GM18508 (cell line): ENCODE data around the gene CCL18.
"Not testable (repeated sequence)": the region's sequence is repeated elsewhere in the genome, so short reads cannot be mapped to it uniquely, and the experiment has no call there.

Experiments
- ATAC-seq: cut with Tn5 transposase; IDR thresholded peaks from one replicate; pipeline ENCODE4 v1.9.1; 2021; ENCODE audit warnings: moderate number of reproducible peaks; ENCODE audit not compliant: insufficient read depth, unreplicated experiment

CCL18 gene, protein sequence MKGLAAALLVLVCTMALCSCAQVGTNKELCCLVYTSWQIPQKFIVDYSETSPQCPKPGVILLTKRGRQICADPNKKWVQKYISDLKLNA

GRCh38 chr17:36063786-36064541 lies at the start of gene CCL18:
Gene CCL18 (plus strand): TSS chr17:36064272. CDS start chr17:36064343, 71 bp downstream.
- no peak for ATAC-seq

GRCh38 chr17:36014946-36015345 lies 49.1 kb upstream of the CCL18 start:
- ATAC-seq, result no peak

DNA sequence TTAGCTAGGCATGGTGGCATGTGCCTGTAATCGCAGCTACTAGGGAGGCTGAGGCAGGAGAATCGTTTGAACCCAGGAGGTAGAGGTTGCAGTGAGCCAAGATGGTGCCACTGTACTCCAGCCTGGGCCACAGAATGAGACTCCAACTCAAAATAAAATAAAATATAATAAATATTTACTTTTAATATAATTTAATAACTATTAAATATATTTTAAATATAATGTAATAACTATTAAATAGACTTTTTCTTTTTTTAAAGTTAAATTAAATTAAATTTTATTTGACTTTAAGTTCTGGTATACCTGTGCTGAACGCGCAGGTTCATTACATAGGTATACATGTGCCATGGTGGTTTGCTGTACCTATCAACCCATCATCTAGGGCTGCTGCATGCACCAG lies 48.2 kb upstream of the CCL18 start:
- not testable (repeated sequence) for ATAC-seq

GRCh38 chr17:36016555-36016954 lies 47.5 kb upstream of the CCL18 start:
- ATAC-seq, result no peak

GRCh38 chr17:36017799-36018198 lies 46.3 kb upstream of the CCL18 start, which contains the start of gene CCL23:
Gene CCL23 (minus strand): TSS chr17:36017972. CDS start chr17:36017897, 75 bp downstream.
- no peak for ATAC-seq

DNA sequence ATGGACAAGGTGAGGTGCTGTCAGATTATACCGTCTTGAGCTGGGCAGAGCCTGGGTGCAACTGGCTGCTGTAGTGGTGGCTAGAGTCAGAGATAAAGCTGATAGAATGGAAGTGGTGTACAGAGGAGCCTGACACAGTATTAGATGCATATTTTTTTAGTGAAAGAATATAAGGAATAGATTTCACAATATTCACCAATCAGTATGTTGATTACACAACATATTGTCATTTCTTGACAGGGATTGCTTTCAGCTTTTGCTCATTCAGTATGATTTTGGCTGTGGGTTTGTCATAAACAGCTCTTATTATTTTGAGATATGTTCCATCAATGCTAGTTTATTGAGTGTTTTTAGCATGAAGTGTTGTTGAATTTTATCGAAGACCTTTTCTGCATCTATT lies 44.6 kb upstream of the CCL18 start:
- ATAC-seq, result no peak

- no peak for ATAC-seq
These were observed 39.8 kb upstream of the CCL18 start for GRCh38 chr17:36024106-36024869.

DNA sequence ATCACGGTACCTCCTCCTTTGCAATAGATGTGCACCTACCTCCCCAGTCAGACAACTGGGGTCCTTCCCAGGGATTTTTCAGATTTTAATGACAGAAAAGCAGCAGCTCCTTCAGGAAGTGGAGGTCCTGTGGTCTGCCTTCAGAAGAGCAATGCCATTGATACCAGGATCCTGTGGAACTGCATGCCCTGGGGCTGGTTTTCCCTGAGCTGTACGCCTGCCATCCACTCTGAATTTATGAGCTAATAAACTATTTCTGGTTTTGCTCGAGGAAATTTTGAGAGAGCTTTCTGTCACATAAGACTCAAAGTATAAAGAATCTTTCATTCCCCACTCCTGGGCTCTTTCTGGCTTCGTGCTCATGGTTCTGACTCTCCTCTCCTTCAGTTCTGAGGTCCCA lies 36.3 kb upstream of the CCL18 start:
- ATAC-seq, result no peak

DNA sequence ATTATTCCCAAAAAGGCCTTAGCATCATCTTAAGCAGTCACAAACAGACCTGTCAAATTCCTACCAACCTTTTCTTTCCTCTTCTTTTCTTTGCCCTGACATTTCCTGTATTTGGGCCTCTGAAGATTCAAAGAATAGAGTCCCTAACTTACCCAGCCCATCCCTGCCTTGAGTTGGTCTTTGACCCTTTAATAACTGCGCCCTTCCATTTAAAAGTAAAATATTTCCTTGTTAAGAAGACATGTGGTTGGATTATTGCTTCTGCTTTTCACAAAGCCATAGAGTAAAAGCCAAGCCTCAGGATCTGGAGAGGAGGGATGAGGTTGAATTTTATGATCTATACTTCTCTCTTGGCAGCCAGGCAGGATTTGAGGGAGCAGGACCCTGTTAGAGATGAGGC lies 33.1 kb upstream of the CCL18 start:
- no peak for ATAC-seq

DNA sequence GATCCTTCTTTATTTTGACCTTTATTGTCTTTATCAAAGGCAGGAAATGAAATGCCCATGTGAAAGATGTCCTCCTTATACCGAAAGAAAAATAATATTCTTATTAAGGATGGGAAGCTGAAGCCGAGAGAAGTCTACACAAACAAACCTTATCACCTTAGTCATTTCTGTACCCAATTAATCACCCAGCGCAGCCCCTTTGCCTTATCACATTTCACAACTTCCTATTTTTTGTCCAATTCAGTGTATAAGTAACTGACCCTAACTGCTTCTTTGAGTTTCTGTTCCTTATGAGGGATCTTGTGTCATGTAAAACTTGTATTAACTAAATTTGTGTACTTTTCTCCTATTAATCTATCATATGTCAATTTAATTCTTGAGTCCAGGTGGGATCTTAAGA lies 29.9 kb upstream of the CCL18 start:
- no peak for ATAC-seq

GRCh38 chr17:36036235-36036634 lies 27.8 kb upstream of the CCL18 start:
- no peak for ATAC-seq

- no peak for ATAC-seq
These were observed 16.0 kb upstream of the CCL18 start for GRCh38 chr17:36048066-36048465.

DNA sequence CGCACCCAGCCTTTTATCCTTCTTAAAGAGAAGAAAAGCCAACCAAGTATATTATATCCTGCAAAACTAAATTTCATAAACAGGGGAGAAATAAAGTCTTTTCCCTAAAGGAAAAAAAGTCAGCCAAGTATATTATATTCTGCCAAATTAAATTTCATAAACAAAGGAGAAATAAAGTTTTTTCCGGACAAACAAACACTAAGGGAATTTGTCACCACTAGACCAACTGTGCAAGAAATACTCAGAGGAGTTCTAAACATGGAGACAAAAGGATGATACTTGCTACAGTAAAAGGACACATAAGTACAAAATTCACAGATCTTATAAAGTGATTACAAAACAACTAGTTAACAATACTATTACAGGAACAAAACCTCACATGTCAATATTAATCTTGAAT lies 14.4 kb upstream of the CCL18 start:
- no peak for ATAC-seq

DNA sequence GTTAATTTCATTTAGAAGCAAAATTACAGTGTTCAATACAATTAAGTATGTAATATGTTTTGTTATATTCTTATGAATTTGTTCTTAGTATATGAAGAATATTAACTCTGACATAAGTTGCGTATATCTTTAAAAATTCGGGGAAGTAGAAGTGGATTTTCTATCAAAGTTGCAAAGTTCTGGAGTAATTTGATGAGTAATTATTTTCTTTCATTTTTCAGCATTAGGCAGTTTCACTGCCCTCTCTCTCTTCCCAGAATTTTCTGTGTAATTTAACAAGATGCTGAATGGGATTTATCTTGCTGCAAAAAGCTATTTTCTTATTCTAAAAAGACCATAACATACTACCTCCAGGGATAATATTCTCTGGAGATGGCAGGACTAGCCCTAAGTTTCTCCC lies 8.9 kb upstream of the CCL18 start:
- ATAC-seq, result no peak

DNA sequence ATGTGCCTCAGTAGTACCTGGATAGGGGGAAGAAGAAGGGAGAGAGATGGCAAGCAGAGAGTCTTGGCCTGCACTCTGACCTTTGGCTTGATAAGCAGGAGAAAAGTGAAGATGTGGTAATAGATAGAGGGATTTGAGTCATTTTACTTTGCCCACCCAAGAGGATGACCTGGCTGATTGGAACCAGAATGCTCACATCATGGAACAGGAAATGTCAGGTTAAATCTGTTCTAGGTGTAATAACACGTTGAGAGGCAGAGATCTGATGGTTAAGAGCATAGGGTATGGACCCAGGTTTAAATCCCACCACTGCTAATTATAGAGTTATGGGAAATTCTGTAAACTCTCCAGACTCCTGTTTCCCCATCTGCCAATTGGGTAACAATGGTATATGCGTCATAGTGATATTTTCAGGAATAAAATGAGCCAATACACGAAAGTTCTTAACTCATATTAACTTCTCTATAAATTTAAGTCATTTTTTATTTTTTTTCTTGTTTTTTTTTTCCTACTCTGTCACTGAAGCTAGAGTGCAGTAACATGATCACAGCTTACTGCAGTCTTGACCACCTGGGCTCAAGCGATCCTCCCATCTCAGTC lies 8.1 kb upstream of the CCL18 start:
- ATAC-seq, result no peak

DNA sequence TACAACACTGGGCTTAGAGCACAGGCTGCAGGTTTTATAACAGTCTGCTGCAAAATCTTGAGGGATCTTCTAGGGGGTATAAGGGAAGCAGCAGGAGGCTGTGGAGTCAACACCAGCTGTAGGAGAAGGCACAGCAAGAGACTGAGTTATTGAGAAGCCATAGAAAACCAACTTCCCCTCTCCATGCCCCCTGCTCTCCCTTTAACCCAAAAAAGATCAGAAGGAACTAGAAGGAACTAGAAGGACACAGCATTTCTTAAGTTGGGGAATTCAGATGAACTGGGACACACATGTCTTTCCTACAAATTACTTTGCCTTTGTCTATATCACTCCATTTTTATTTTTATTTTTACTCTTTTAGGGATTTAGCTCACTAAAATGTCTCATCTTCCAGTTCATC lies 6.2 kb upstream of the CCL18 start:
- ATAC-seq, result no peak

GRCh38 chr17:36059406-36059805 lies 4.7 kb upstream of the CCL18 start:
- no peak for ATAC-seq

DNA sequence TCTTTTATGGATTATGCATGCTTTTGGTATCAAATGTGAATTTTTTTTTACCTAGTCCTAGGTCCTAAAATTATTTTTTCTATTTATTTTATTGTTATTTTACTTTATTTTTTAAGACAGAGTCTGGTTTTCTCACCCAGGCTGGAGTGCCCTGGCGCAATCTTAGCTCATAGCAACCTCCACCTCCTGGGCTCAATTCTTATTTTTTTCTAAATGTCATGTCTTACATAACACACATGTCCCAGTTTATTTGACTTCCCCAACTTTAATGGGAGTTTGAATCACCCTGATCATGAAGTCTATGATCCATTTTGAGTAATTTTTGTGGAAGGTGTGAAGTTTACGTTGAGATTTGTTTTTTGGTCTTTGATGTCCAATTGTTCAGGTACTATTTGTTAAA lies 3.3 kb upstream of the CCL18 start:
- no peak for ATAC-seq

GRCh38 chr17:36066365-36066985 lies 2.4 kb downstream of the CCL18 start:
- no peak for ATAC-seq

DNA sequence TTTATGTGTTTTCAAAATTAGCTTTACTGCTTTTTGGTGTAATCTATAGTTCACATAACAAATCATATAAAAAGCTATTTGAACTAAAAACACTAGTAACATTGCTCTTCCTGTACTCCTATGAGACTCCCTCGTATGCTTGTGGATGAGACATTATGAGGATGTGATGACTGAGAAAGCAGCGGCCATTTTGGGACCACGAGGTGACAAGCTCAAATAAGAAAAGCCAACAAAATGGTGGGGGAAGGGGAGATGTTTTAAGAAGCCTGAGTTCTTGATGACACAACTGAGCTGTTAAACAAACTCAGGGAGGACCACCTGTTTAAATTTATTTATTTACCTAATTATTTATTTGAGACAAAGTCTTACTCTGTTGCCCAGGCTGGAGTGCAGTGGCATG lies 4.5 kb downstream of the CCL18 start:
- no peak for ATAC-seq

DNA sequence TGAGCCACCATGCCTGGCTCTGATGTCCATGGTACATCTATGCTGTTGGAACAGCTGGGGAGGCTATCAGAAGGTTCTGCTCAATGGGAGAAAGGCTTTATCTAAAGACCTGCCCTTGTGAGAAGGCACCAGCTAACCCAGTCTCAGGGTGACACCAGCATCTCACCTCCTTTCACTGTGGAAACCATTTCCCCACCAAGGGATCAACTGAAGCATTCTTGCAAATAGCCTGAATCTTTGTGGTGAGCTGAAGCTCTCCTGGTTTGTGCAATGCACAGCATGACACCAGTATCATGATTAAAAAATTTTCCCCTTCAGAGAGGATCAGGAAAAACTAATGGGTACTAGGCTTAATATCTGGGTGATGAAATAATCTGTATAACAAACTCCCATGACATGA lies 5.1 kb downstream of the CCL18 start:
- ATAC-seq, result no peak
